Vagina (tissue), 2 donors: ENCODE measurements around the gene ZBTB47.

ENCODE experiments used
- POLR2A ChIP-seq, 2 donors: fragments of 450-650 bp; IDR thresholded peaks; one replicate each; pipeline ENCODE4 v1.6.1; 2017; ENCODE audit warnings: antibody characterized with exemption in 2 of 2, mild to moderate bottlenecking in 2 of 2, moderate library complexity in 2 of 2
- TF ChIP-seq, protein P1 (sequence below), 3 experiments: fragments of 450-650 bp in 2 of 3; fragments of 200-600 bp in 1 of 3; sonication (generic) in 1 of 3; IDR thresholded peaks; one replicate each; pipeline ENCODE4 v1.5.1; 2017 to 2019; ENCODE audit warnings: antibody characterized with exemption in 3 of 3, mild to moderate bottlenecking in 2 of 3, moderate library complexity in 2 of 3

DNA sequence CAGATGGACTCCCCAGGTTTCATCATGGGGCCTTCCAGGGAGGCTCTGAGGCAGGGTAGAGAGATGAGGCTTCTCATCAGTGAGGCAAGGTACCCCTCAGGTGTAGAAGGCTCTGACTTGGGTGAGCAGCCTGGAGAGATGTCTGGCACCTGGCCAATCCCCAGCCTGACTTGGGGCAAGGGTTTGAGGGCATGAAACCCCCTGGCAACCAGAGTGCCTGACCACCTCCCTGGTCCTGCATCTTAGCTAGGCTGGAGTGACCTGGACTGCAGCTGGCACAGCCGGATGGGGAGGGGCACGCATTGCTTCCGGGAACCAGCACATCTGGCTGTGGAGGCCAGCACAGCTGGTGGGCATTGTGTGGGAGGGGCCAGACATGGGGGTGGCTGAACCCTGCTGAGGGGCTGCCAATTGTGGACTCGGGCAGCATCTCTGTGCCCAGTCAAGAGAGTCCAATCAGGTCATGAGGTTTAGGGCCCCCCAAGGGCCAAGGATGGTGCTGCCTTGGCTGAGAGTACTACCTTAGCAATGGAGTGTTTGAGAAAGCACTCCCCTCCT is 1.9 kb downstream of the ZBTB47 start:
- TF ChIP-seq, protein P1, sequence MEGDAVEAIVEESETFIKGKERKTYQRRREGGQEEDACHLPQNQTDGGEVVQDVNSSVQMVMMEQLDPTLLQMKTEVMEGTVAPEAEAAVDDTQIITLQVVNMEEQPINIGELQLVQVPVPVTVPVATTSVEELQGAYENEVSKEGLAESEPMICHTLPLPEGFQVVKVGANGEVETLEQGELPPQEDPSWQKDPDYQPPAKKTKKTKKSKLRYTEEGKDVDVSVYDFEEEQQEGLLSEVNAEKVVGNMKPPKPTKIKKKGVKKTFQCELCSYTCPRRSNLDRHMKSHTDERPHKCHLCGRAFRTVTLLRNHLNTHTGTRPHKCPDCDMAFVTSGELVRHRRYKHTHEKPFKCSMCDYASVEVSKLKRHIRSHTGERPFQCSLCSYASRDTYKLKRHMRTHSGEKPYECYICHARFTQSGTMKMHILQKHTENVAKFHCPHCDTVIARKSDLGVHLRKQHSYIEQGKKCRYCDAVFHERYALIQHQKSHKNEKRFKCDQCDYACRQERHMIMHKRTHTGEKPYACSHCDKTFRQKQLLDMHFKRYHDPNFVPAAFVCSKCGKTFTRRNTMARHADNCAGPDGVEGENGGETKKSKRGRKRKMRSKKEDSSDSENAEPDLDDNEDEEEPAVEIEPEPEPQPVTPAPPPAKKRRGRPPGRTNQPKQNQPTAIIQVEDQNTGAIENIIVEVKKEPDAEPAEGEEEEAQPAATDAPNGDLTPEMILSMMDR (IDR thresholded peaks at IDR 0.05): no peak
- no peak for TF ChIP-seq POLR2A (IDR thresholded peaks at IDR 0.05)
